Stimulated activated CD4-positive, alpha-beta T cell treated with anti-CD3 and anti-CD28 coated beads, Interleukin-15, amount 100 ng/mL, for 1 hour (primary cell): ENCODE measurements around the gene WFIKKN1.

Experiments
- DNase-seq, 2 donors: peaks; one replicate each; pipeline ENCODE4 v3.0.0-alpha.2; 2020; ENCODE audit warnings: low read depth in 1 of 2, low spot score in 1 of 2

Gene WFIKKN1

GRCh38 chr16:630815-631405 lies at the start of gene WFIKKN1:
WFIKKN1 (plus strand) TSS chr16:630985; CDS start chr16:631254, 269 bp downstream.
- DNase-seq = no peak

DNA sequence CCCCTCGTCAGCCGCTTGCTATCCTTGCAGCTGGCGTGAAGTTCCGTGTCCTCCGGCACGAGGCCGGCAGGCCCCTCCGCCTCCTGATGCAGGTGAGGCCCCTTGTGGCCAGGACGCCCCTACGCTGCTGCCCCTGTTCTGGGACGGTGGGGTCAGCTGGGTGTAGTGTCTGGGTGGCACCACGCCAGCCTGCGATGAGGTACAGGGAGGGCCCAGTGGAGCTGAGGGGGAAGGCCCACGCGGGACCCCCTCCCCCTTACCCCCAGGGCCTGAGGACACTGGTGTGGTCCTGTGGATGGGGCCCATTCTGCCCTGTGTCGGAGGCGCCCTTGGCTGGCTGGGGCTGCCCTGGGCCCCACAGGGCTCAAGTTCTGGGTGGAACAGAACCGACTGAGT lies 48.6 kb upstream of the WFIKKN1 start:
- DNase-seq = no peak

- no peak for DNase-seq
These were observed 48.0 kb upstream of the WFIKKN1 start for GRCh38 chr16:582614-583331.

DNA sequence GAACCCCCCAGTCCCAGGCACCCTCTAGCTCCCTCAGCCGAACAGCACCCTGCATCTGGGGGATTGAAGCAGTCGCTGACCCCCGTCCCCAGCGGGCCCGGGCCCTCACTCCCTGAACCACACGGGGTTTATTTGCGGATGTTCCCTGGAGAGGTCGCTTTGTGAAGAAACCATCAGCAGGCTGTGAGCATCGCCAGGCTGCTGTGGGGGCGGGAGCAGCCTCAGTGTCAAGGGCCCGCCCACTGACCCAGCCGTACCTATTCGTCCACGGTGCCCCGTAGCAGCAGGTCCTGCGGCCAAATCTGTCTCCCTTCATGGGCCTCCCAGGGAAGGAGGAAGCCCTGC lies 47.3 kb upstream of the WFIKKN1 start:
- no peak for DNase-seq

DNA sequence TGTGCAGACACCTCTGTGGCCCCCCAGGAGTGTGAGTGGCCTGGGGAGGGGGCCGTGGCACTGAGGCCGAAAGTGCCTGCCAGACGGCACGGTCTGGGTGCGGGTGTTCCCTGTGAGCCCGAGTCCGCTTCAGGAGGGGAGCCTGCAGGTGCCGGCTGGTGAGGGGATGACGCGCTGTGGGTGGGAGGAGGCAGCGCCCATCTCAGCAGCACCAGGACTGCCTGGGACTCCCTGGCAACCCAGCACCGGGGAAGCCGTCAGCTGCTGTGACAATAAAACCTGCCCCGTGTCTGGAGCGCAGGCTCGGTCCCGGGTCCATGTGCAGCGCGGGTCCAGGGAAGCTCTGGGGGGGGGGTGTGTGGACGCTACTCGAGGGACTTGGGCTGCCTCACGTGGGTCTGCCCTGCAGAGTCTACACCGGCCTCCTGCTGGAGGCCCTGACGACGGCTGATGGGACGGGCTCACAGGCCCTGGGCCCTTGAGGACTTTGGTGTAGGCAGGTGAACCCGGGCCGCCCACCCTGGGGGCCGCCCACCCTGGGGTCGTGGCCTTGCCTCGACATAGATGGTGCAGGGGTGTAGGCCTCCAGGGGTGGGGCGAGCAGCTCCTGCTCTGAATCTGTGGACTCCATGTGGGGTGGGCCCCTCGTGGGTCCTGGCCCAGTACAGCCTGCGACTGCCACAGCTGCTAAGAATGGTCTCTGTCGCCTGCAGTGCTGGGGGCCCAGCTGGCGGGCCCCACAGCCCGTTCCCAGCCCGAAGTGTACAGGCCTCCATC lies 46.8 kb upstream of the WFIKKN1 start:
- DNase-seq = no peak

DNA sequence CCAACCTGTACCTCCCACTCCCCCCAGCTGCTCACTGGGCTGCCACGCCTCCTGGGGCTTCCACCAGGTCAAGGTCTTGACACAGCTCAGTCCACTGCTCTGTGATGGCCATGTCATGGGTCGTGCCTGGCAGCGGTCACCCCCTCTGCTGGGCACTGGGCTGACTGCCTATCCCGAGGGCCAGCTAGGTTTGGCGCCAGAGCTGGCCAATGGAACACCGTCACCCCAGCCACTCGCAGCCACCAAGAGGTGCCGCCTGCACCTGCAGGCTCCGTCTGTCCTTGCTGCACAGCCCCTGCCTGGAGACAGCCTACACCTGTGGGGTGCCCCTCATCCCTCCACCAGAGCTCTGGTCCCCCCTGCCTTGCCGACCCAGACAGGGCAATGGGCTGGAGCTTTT lies 45.4 kb upstream of the WFIKKN1 start:
- DNase-seq = no peak

DNA sequence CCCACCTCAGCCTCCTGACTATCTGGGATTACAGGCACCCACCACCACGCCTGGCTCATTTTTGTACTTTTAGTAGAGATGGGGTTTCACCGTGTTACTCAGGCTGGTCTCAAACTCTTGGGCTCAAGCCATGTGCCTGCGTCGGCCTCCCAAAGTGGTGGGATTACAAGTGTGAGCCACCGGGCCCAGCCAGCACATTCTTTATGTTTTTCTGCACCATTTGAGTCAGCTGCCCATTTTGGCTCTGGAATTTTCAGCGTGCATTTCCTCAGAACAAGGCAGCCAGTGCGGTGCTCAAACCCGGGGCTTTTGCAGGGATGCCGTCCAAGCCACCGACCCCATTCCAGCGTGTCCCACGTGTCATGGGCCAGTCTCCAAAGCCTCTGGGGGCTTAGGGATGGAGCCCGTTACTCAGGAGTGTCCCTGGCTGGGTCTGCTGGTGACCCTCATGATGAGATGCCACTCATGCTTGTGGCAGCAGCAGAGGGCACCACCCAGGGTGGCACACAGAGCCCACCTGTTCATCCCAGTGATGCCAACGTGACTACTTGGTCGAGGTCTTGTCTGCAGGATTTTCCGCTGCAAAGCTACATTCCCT lies 44.6 kb upstream of the WFIKKN1 start:
- DNase-seq = no peak

- no peak for DNase-seq
These were observed 43.9 kb upstream of the WFIKKN1 start for GRCh38 chr16:586645-587590.

GRCh38 chr16:588639-588888 lies 42.2 kb upstream of the WFIKKN1 start:
- peak in 1 of 2 donors; percentile 26 for DNase-seq

GRCh38 chr16:588889-589657 lies 41.7 kb upstream of the WFIKKN1 start:
- DNase-seq = peak; percentile 98

DNA sequence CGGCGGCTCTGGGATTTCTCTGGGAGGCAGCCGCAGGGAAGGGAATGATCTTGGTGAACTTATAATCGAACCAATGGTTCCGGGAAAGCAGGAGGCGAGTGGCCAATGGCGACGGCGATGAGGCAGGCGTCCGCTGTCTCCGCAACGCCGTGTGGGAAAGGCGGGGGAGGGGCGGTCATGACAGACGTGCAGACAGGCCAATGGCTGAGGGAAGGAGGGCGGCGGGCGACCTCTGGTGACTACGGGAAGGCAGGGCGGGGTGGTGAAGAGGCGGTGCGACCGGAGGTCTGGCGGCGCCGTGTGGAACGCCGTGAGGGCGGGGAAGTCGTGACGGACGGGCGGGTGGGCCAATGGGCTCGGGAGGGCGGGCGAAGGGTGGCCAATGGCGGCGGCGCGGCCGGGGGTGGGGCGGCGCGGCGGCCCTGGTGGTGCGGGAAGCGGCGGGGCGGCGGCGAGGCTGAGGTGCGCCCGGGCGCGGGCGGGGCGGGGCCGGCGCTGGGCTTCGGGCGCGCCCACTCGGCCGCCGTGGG lies 41.1 kb upstream of the WFIKKN1 start, which contains the start of gene RAB40C:
RAB40C (plus strand) TSS at position 409 of the 530 bp plus-strand sequence. CDS start 226 bp downstream, outside the sequence.
- peak; percentile 97 to 98 for DNase-seq

GRCh38 chr16:590188-590814 lies 40.5 kb upstream of the WFIKKN1 start:
- no peak for DNase-seq

DNA sequence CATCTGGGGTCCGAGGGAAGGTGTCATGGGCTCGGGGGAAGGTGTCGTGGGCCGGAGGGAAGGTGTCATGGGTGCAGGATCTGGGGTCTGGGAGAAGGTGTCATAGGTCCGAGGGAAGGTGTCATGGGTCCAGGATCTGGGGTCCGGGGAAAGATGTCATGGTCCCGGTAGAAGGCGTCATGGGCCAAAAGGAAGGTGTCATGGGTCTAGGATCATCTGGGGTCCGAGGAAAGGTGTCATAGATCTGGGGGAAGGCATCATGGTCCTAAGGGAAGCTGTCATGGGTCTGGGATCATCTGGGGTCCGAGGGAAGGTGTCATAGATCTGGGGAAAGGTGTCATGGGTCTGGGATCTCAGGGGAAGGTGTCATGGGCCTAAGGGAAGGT lies 40.0 kb upstream of the WFIKKN1 start:
- DNase-seq = no peak

- no peak for DNase-seq
These were observed 39.6 kb upstream of the WFIKKN1 start for GRCh38 chr16:591231-591630.

DNA sequence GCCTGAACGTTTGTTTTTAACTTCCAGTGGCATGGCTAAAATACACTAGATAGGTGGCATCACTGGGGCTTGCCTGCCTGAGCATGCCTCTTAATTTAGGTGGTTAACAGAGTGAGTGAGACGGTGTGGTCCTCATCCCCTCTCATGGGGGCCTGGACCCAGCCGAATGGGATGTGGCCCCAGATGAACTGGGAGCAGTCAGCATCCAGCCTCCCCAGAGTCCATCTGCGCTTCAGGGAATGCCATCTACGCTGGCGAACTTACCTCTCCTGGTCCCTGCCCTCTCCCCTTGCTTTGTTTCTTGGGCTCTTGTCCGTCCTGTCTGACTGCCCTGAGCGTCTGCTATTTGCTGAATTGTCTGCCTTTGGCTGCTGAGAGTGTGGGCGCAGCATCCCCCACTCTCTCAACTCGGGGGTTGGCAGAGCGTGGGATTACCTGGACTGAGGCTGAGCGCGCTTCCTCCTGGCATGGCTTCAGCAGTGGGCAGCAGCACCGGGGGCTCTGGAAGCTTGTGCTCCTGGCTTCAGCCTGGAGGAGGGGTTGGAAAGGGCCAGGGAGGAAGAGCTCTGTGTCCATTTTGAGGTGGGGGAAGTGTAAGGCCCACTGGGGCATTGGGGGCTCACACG lies 38.8 kb upstream of the WFIKKN1 start:
- DNase-seq = no peak

DNA sequence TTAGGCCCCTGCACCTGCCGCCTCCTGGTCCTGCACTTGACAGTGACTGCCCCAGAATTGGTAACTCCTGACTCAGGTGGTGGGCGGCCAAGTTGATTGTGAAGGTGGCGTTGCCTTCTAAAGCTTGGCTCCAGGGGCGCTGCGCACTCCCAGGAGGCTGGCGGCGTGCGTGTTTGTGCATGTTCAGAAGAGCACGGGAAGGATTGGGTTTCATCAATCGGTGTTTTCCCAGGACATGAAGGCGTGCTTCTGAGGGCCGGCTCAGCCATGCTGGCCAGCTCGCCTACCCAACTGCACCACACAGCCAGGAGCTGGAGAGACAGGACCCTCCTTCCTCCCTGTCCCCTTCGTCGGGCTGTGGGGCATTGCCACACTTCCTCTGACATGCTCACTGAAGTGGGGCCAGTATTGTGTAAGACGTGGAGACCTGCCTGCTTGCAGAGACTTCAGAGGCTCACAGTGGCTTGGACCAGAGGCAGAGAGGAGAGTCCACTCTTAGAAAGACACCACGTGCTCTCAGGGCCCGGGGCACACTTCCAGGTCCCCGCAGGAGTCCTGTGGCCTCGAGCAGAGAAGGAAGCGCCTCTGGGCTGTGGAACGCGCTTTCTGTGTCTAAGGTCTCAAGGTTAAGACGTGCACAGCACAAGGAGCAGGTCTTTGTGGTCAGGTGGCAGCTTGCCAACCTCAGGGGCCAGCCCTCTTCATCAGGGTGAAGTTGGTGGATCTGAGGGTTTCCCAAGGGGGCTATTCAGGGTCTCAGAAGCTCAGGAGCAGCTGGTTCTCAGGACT lies 38.1 kb upstream of the WFIKKN1 start:
- DNase-seq = no peak

GRCh38 chr16:593406-593805 lies 37.4 kb upstream of the WFIKKN1 start:
- DNase-seq = no peak

DNA sequence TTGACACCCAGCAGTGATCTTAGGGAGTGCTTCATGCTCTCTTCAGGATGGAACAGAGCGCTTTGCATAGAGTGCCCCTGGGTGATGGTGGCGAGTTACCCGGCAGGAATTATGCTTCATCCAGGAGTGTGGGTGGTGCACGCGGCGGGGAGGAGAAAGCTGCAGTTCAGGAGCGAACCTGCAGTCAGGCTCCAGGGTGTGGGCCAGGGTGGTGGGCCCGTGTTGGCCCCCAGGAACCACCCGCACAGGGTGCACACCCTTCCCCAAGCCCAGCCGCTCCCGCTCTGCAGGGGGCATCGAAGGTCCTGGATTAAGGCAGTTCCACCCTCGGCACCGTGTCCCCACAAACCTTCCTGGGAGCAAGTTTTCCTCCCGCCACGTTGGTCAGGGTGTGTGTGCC lies 37.0 kb upstream of the WFIKKN1 start:
- DNase-seq = no peak
